ENCODE results near the gene CBFA2T3. TPM values are rescaled to one million over a fixed set of nuclear protein-coding genes. Genes with fewer than 3 reads are reported as not detected.

The CBFA2T3 gene
- total RNA-seq, 1 experiment from 2014 or later = 2.1 TPM

DNA sequence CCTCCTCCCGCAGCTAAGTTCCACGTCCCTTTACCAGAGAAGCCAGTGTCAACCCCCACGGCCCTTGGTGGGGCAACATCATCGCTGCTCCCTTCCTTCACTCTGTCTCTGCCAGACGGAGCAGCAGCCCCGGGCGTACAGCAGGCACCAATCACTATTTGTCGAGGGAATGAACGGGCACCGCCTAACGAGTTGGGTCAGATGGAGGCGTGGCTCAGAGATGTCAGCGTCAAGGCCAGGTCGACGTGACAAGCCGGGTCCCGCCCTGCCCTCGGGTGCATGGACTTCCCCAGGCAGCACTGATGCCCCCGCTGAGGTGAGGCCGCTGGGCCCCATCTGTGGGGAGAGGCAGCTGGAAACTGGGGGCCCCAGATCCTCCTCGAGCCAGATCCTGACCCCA is 50.0 kb downstream of the CBFA2T3 start:
- H3K36me3 Mint-ChIP-seq (ENCODE audit: insufficient read depth, unreplicated experiment) = peaks cover 5% of the 10 kb centered on the region
- intact Hi-C loops (cut with micrococcal nuclease; ENCODE audit: unreplicated experiment) = no loop called here
- H3K36me3 ChIP-seq (ENCODE audit: control insufficient read depth, insufficient read depth, low read length) = no peaks in the 10 kb centered on the region
- peaks cover 3% of the 10 kb centered on the region; the same call in 1 of the 2 replicates for H3K9me3 ChIP-seq
- peaks cover 6% of the 10 kb centered on the region; the same call in 1 of the 2 replicates for H3K4me1 ChIP-seq
- POLR2A ChIA-PET = no interaction called here
- H3K27me3 Mint-ChIP-seq (ENCODE audit: insufficient read depth, unreplicated experiment) = no peaks in the 10 kb centered on the region
- H3K4me3 ChIP-seq (ENCODE audit: low read depth, low read length) = no peak overlapping the region
- H3K9me3 Mint-ChIP-seq (ENCODE audit: unreplicated experiment) = peaks cover 7% of the 10 kb centered on the region
- no TSS peak for BruUV-seq (replicated peaks)
- TF ChIP-seq, protein P1, sequence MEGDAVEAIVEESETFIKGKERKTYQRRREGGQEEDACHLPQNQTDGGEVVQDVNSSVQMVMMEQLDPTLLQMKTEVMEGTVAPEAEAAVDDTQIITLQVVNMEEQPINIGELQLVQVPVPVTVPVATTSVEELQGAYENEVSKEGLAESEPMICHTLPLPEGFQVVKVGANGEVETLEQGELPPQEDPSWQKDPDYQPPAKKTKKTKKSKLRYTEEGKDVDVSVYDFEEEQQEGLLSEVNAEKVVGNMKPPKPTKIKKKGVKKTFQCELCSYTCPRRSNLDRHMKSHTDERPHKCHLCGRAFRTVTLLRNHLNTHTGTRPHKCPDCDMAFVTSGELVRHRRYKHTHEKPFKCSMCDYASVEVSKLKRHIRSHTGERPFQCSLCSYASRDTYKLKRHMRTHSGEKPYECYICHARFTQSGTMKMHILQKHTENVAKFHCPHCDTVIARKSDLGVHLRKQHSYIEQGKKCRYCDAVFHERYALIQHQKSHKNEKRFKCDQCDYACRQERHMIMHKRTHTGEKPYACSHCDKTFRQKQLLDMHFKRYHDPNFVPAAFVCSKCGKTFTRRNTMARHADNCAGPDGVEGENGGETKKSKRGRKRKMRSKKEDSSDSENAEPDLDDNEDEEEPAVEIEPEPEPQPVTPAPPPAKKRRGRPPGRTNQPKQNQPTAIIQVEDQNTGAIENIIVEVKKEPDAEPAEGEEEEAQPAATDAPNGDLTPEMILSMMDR (IDR thresholded peaks at IDR 0.05; ENCODE audit: insufficient read depth in 1 of 2, low read depth in 1 of 2, low read length in 1 of 2, severe bottlenecking in 1 of 2, unreplicated experiment in 1 of 2) = no peak
- no peak overlapping the region for H3K4me3 Mint-ChIP-seq (ENCODE audit: unreplicated experiment)
- H3K27ac Mint-ChIP-seq (ENCODE audit: unreplicated experiment) = no peak overlapping the region
- H3K4me1 Mint-ChIP-seq (ENCODE audit: low read depth, unreplicated experiment) = peaks cover 6% of the 10 kb centered on the region
- DNase-seq = no peak
- CTCF ChIA-PET = interaction anchor here (0.6 to 1.0 kb wide), 3 partner anchors 12 to 240 kb away, joined by 3 read pairs; partner anchors contain the start of gene APRT
- H3K27me3 ChIP-seq (replicated peaks; ENCODE audit: control insufficient read depth, insufficient read depth, low read length) = no peaks in the 10 kb centered on the region

DNA sequence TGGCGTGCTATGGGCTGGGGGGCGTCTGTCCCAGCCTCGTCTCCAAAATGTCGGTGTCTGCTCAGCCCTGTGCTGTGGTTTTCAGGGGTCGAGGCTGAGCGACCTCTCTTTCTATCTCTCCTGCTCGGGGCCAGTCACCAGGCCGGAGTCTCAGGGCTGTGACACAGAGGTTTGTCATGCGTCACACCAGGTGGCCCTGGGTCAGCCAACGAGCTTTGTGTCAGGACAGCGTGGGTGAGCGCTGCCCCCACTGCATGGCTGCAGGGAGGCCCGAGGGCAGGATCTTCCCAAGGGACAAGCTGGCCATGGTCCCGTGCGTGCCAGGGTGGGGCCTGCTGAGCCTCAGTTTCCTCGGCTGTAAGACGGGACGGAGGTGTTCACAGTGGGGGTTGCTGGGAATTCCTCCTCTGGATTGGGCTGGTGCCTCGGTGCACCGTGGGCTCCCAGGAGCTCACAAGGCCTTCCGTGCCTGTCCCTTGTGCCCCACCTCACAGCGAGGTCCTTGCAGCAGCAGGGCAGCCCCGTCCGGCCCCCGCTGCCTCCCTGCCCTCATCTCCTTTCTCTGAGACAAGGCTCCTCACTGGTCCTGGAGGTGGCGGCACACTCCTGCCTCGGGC is 50.5 kb downstream of the CBFA2T3 start:
- no TSS peak for BruUV-seq (replicated peaks)
- H3K9me3 Mint-ChIP-seq (ENCODE audit: unreplicated experiment) = peaks cover 7% of the 10 kb centered on the region

DNA sequence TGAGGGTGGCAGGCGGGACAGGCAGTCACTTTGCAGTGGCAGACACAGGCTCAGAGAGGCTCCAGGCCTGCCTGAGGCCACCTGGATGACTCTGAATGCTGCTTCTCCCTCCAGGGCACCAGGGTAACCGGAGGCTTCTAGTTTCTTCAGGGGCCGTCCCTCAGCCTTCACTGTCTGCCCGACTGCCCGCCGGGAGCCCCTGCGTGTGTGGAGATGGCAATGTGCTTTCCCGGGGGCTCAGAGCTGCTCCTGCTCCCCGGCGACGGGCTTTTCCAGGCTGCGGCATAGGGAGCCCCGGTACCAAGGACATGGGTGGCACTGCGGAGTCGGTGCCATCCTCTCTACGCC is 51.5 kb downstream of the CBFA2T3 start:
- DNase-seq = no peak
- no peaks in the 10 kb centered on the region for H3K27me3 Mint-ChIP-seq (ENCODE audit: insufficient read depth, unreplicated experiment)
- BruUV-seq (replicated peaks) = no TSS peak
- peaks cover 5% of the 10 kb centered on the region for H3K36me3 Mint-ChIP-seq (ENCODE audit: insufficient read depth, unreplicated experiment)
- H3K27me3 ChIP-seq (replicated peaks; ENCODE audit: control insufficient read depth, insufficient read depth, low read length) = no peaks in the 10 kb centered on the region
- ChIA-PET POLR2A (no interaction called here), CTCF (no interaction called here)
- peaks cover 6% of the 10 kb centered on the region for H3K4me1 Mint-ChIP-seq (ENCODE audit: low read depth, unreplicated experiment)
- TF ChIP-seq, protein P1 (IDR thresholded peaks at IDR 0.05; ENCODE audit: insufficient read depth in 1 of 2, low read depth in 1 of 2, low read length in 1 of 2, severe bottlenecking in 1 of 2, unreplicated experiment in 1 of 2) = peak in 1 of 2 experiments; percentile 1
- intact Hi-C loops (cut with micrococcal nuclease; ENCODE audit: unreplicated experiment) = no loop called here
- peaks cover 6% of the 10 kb centered on the region; the same call in 1 of the 2 replicates for H3K4me1 ChIP-seq
- no peak overlapping the region for H3K4me3 Mint-ChIP-seq (ENCODE audit: unreplicated experiment)
- H3K4me3 ChIP-seq (ENCODE audit: low read depth, low read length) = no peak overlapping the region
- H3K36me3 ChIP-seq (ENCODE audit: control insufficient read depth, insufficient read depth, low read length) = no peaks in the 10 kb centered on the region
- peaks cover 3% of the 10 kb centered on the region; the same call in 1 of the 2 replicates for H3K9me3 ChIP-seq
- H3K27ac Mint-ChIP-seq (ENCODE audit: unreplicated experiment) = no peak overlapping the region
- H3K9me3 Mint-ChIP-seq (ENCODE audit: unreplicated experiment) = peaks cover 7% of the 10 kb centered on the region

More for the DNA sequence above, 50.5 kb downstream of the CBFA2T3 start:
- TF ChIP-seq, protein P1 (IDR thresholded peaks at IDR 0.05; ENCODE audit: insufficient read depth in 1 of 2, low read depth in 1 of 2, low read length in 1 of 2, severe bottlenecking in 1 of 2, unreplicated experiment in 1 of 2) = no peak
- Histone ChIP-seq H3K9me3 (peaks cover 3% of the 10 kb centered on the region; the same call in 1 of the 2 replicates), H3K4me3 (ENCODE audit: low read depth, low read length) (no peak overlapping the region), H3K36me3 (ENCODE audit: control insufficient read depth, insufficient read depth, low read length) (no peaks in the 10 kb centered on the region), H3K27me3 (replicated peaks; ENCODE audit: control insufficient read depth, insufficient read depth, low read length) (no peaks in the 10 kb centered on the region), H3K4me1 (peaks cover 6% of the 10 kb centered on the region; the same call in 1 of the 2 replicates)
- Mint-ChIP-seq H3K4me1 (ENCODE audit: low read depth, unreplicated experiment) (peaks cover 6% of the 10 kb centered on the region), H3K36me3 (ENCODE audit: insufficient read depth, unreplicated experiment) (peaks cover 5% of the 10 kb centered on the region), H3K4me3 (ENCODE audit: unreplicated experiment) (no peak overlapping the region), H3K27me3 (ENCODE audit: insufficient read depth, unreplicated experiment) (no peaks in the 10 kb centered on the region), H3K27ac (ENCODE audit: unreplicated experiment) (no peak overlapping the region)
- ChIA-PET CTCF (interaction anchor here (0.6 to 1.0 kb wide), 3 partner anchors 11 to 240 kb away, joined by 3 read pairs; partner anchors contain the start of gene APRT), POLR2A (no interaction called here)
- intact Hi-C loops (cut with micrococcal nuclease; ENCODE audit: unreplicated experiment) = no loop called here
- no peak for DNase-seq

Data from Caco-2 (cell line).